HuH-7 (cell line): ENCODE results near the gene ZBTB46.

ENCODE experiments used
- DNase-seq: peaks from one replicate; pipeline ENCODE4 v3.0.0; 2011; ENCODE audit warnings: low spot score

Gene ZBTB46

GRCh38 chr20:63703976-63704748, 126.9 kb downstream of the ZBTB46 start:
- DNase-seq: no peak

- peak; percentile 6 for DNase-seq
Measured at GRCh38 chr20:63703471-63703975, 127.5 kb downstream of the ZBTB46 start.

GRCh38 chr20:63702751-63703470, 128.2 kb downstream of the ZBTB46 start:
- peak; percentile 5 for DNase-seq

- no peak for DNase-seq
Measured at GRCh38 chr20:63702036-63702665, 128.9 kb downstream of the ZBTB46 start.

- DNase-seq: peak; percentile 10
Measured at GRCh38 chr20:63701329-63702035, 129.6 kb downstream of the ZBTB46 start.

- DNase-seq: no peak
Measured at GRCh38 chr20:63701051-63701328, 130.1 kb downstream of the ZBTB46 start.

GRCh38 chr20:63700199-63701050, 130.6 kb downstream of the ZBTB46 start:
- DNase-seq: peak; percentile 12

GRCh38 chr20:63699466-63700198, 131.4 kb downstream of the ZBTB46 start:
- peak; percentile 20 for DNase-seq

GRCh38 chr20:63698739-63699465, 132.2 kb downstream of the ZBTB46 start:
- peak; percentile 26 for DNase-seq

- peak; percentile 20 for DNase-seq
Measured at GRCh38 chr20:63697868-63698545, 133.1 kb downstream of the ZBTB46 start.

- peak; percentile 40 for DNase-seq
Measured at GRCh38 chr20:63697357-63697867, 133.7 kb downstream of the ZBTB46 start.

GRCh38 chr20:63696628-63697356, 134.3 kb downstream of the ZBTB46 start, which contains the start of gene TNFRSF6B:
Gene TNFRSF6B (plus strand): TSS chr20:63696652. CDS start chr20:63696768, 116 bp downstream.
- DNase-seq: peak; percentile 18

- DNase-seq: no peak
Measured at GRCh38 chr20:63696306-63696627, 134.8 kb downstream of the ZBTB46 start.

GRCh38 chr20:63695424-63696305, 135.4 kb downstream of the ZBTB46 start:
- DNase-seq: no peak

- no peak for DNase-seq
Measured at GRCh38 chr20:63694584-63695423, 136.3 kb downstream of the ZBTB46 start.
